HCEC 1CT (cell line): ENCODE data around the gene UBASH3B.

ENCODE experiments used
- DNase-seq: peaks from one replicate; pipeline ENCODE4 v3.0.0-alpha.2; 2017

Gene UBASH3B

DNA sequence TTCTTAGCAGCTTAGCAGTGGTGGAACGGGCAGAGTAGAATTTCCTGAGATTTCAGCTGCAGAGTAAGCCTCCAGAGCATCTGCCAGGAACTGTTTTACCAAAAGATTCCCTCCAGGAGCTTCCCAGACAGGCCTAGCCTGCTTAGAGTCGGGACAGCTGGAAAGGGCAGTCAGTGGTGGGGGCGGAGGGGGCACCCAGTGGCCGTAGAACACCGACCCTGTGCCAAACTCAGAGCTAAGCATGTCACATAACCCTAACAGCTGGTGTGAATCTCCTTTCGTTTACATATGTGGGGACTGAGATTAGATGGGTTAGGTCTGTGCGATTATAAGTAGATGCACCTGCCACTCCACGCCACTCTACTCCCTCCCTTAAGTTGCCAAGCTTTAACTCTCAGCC is 102.8 kb downstream of the UBASH3B start:
- no peak for DNase-seq

DNA sequence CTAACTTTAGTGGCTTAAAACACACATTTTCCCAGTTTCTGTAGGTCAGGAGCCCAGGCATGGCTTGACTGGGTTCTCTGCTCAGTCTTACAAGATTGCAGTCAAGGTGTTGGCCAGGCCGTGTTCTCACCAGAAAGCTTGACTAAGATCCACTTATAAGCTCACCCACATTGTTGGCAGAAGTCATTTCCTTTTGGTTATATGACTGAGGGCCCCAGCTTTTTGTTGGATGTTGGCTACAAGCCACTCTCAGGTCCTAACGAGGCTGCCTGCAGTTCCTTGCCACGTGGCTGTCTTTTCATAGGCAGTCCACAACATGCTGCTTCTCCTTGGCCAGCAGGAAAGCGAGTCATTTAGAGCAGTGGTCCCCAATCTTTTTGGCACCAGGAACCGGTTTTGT is 103.5 kb downstream of the UBASH3B start:
- no peak for DNase-seq

- DNase-seq: no peak
Measured at GRCh38 chr11:122763108-122763507, 107.6 kb downstream of the UBASH3B start.

DNA sequence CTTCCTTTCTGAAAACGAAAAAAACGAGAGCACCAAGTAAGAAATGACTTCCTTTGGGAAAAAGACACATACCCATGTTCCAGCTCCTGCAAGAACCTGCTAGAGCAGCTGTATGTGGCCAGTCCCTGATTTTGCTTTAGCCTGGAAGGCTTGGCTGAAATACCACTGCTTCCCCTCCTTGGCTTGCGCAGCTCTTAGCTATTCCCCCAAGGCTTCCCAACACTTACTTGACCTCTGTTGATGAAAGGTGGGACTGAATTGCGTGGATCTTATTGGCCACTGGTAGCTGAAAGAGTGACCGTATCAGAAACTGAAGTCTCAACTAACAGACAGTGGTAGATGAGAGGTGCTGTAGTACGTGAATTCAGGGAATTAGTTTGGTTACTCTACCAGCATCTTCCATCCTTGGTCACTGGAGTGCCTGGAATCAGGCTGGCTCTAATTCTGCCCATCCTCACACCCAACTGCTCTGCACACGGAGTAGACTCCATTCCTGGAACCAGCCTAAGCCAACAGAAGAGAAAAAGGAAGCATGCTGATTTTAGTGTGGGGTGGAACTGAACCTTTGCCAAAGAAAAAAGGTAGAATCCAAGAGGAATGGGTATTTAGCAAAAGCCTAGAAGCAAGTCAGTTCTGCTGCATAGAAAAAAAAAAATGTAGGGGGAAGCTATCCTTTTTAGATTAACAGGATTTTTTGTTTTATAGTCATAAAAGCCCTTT is 109.0 kb downstream of the UBASH3B start:
- DNase-seq: no peak

- no peak for DNase-seq
Measured at GRCh38 chr11:122765487-122766131, 110.1 kb downstream of the UBASH3B start.

DNA sequence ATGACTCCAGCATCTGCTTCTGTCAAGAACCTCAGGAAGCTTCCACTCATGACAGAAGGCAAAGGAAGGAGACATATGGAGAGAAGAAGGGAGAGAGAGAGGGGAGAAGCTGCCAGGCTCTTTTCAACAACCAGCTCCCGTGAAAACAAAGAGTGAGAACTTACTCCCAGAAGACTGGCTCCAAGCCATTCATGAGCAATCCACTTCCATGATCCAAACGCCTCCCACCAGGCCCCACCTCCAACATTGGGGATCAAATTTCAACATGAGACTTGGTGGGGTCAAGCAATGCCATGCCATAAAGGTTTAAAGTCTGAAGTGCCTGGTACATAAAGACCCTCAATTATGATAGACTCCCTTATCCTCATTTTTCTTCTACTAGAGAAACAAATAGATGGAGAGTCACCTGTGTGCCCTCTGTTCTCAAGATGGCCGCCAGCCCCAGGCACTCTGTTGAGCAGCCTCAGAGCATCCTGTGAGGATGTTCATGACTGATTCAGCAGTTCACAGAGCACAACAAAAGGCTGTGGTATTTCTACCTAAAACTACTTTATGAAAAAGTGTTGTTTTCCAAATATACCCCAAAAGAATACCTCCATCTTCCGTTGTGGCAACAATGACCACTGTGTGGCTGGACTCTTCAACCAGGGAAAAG is 113.7 kb downstream of the UBASH3B start:
- no peak for DNase-seq

DNA sequence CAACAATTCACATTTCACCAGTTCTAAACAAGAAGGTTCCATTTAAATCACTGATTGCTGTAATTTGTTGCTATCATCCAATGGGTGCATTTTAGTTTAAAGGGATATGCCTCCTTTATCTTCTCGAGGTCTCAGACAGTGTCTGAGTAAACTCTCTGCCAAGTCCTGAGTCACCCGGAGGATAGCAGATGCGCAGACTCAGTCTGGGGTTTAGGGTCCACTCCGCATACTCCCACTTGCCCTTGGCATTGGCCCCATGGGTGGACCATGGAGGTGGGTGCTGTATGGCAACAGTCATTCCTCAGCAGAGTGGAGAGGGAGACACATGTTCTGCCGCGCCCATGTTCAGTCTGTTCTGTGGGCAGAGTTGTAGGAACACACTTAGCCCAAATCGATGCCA is 117.4 kb downstream of the UBASH3B start:
- no peak for DNase-seq

- DNase-seq: no peak
Measured at GRCh38 chr11:122773781-122774266, 118.3 kb downstream of the UBASH3B start.

- no peak for DNase-seq
Measured at GRCh38 chr11:122775675-122776271, 120.3 kb downstream of the UBASH3B start.

DNA sequence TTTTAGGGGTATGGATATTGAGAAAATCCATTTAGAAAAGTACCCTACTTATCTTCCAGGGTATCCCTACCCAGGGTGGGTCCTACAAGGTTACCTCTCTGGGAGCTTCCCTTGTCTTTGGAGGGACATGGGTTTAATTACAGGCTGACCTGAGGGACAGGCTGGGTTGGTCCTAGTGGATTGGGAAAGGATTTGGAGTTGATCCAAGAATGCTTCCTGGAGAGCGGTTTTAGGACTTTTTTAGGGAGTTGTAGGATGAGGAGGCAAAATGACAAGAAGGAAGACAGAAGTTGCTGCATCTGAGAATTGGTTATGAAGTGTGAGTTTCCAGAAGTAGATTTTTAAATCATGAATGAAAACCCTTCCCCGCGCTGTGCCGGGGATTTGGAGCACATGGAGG is 121.0 kb downstream of the UBASH3B start:
- no peak for DNase-seq

GRCh38 chr11:122777343-122777742 is 121.8 kb downstream of the UBASH3B start:
- no peak for DNase-seq

DNA sequence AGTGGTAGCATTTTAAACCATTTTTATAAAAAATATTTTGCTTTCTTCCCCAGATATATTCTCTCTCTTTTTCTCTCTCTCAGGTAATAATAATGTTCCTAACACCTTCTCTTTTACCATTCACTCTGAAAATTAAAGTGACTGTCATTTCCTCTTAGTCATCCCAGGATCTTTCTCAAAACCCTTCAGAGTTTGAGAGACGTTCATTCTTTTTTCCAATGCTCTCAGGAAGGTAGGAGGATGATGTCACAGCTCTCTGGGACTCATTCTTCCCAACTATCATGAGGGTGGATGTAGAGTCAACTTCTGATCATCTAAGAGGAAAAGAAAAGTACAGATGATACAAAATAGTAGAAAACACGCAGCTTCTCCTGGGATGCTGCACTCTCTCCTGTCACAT is 122.6 kb downstream of the UBASH3B start:
- peak; percentile 30 for DNase-seq

DNA sequence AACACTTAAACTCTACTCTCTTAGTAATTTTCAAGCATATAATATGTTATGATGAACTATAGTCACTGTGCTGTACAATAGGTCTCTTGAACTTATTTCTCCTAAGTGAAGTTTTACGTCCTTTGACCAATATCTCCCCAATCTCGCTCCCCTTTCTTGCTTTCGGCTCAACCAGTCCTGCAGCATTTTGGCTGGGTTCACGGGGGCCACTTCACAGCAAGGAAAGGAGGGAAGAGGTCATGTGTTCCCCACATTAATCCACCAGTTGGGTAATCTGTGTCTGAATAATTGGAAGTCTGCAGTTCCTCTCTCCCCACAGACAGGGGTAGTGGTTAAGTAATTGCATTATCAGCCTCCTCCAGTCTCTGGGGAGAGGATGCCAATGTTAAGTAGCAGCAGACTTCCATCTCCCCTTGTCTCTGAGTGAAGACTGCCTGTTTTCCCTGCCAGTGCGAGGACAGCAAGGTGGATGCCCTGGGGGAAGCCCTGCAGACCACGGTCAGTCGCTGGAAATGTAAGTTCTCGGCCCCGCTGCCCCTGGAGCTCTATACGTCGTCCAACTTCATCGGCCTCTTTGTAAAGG is 123.6 kb downstream of the UBASH3B start:
- no peak for DNase-seq

DNA sequence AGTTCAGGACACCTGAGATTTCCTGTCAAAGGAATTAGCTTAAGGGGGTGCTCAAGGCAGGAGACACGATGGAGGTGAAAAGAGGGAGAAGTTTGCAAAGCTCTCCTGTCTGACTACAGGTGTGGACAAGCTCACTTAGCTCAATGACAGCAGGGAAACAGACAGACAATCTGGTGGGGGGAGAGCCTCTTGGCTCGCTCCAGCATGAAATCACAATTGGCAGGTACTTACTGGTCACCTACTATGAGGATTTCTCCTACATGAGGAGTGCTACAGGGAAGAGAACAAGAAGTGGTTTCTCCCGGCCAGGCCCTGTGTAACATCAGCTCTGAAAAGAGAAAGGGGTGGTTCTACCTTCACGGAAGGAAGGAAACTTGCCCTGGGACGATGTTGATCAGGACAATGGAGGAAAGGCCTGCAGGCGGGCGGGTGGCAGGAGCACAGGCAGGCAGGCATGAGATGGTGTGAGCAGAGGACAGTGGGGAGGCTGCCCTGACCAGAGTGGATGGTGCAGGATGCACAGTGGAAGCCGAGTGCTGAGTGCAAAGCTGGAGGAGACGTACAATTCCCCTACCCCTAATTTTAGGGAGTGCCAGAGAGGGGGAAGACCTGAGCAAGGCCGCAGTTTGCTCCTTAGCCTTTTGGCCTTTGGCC is 124.9 kb downstream of the UBASH3B start:
- DNase-seq: no peak

DNA sequence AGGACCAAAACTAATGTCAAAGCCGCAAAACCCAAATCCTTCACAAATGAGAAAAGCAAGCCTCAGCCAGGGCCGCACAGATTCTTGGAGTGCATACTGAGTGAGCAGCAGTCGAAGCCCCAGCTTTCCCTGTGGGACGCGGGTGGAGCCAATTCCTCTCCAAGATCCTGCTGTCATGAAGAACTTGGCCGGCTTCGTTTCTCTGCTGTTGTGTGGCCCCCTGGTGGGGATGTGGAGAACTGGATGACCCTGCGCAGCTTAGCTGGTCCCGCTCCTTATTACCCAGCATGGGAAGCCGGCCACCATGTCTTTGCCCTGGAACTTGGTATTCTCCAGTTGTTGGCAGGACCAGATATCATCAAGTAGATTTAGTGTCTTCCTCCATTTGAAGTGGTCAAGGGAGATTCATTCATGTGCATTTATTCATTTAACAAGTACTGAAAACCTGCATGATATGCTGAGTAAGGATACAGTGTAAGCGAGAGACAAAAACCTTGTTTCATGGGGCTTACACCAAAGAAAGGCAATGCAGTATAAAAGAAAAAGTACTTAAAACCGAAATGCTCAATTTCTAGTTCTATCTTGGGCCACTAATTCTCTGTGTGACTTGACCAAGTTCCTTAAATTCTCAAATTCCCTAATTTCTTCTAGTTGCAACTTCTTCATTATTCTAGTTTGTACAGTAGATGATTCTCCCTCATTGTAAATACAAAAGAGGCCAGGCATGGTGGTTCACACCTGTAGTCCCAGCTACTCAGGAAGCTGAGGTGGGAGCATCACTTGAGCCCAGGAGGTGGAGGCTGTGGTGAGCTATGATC is 126.1 kb downstream of the UBASH3B start:
- DNase-seq: peak; percentile 86

DNA sequence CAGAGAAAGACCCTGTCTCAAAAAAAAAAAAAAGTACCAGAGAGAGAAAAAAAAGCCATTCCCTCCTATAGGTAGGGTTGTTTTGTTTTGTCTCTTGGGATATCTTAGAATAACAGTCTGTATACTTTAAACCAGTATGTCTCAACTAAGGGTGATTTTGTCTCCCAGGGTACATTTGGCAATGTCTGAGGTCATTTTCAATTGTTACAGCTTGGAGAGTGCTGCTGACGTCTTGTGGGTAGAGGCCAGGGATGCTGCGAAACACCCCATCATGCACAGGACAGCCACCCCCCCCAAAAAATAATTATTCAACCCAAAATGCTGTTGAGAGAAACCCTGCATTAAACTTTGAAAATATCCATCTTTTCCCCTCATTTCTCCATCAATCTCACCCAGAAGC is 126.7 kb downstream of the UBASH3B start:
- no peak for DNase-seq

- peak; percentile 94 for DNase-seq
Measured at GRCh38 chr11:122784325-122784955, 128.9 kb downstream of the UBASH3B start.

DNA sequence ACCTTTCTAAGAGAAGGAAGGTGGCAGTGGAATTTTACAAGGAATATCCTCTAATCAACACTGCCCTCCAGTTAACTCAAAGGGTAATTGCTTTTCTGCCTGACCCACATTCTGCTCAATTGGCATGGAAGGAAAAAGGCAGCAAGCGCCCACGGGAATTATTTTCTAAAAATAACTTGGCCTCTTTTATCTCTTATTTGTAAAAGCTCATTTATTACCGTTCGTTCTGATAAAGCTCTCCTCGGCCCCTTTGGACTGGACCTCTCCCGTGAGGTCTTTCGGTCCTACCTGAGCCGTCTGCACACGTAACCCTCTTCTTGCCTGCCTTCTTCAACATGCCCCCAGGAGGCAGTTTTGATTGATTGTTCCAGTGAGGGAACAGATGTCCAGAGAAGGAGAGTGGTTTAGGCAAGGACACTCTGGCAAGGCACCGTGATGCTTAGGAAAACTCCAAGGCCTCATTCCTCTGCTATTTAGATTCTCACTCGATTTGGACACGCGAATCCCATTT is 129.6 kb downstream of the UBASH3B start:
- no peak for DNase-seq

DNA sequence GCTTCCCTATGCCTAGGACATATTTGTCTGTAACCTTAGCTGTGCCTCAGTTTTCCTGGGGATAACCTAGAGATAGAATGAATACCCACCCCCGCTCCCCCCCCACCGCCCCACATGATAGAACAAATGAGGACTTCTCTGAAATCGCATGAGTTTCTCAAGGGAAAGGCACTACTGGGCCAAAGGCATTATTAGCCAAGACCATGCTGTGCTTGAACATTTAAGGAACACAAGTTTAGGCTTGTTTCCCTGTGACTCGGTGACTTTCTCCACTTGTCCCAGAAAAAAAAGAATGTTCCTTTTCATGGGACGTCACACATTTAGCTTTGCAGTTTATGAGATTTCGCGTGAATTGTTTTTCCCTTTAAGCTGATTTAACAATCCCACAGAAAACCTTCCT is 131.4 kb downstream of the UBASH3B start:
- no peak for DNase-seq

DNA sequence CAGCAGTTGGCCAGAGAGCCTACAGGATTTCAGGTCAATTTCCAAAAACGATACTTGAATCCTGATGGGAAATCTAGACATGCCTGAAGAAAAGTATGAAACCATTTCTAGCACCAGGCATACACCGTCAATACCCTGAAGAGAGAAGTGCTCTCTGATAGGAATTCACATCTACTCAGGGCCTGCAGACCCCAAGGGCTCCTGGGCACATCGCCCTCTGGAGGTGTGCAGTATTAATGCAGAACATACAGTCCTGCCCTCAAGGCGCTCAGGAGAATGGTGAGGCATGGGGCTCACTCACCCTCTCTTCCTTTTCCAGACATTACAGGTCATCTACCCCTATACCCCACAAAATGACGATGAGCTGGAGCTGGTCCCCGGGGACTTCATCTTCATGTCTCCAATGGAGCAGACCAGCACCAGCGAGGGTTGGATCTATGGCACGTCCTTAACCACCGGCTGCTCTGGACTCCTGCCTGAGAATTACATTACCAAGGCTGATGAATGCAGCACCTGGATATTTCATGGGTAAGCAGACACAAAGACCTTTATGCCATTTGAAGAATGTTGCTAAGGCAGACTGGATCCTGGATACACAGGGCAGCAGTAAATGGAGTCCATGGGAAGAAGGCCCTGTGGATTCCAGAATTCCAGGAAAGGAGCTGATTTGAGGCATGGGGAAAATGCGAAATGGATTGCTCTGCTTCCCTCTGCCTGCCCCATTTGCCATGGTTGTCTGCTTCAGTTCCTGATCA is 133.4 kb downstream of the UBASH3B start:
- no peak for DNase-seq
